NCI-H128 (cell line): Measurements from ENCODE around the gene SLC37A1.

Experiments used
- DNase-seq: peaks from one replicate; lab custom pipeline; 2025; ENCODE audit not compliant: unreplicated experiment; lab: John Stamatoyannopoulos, UW

Gene SLC37A1

DNA sequence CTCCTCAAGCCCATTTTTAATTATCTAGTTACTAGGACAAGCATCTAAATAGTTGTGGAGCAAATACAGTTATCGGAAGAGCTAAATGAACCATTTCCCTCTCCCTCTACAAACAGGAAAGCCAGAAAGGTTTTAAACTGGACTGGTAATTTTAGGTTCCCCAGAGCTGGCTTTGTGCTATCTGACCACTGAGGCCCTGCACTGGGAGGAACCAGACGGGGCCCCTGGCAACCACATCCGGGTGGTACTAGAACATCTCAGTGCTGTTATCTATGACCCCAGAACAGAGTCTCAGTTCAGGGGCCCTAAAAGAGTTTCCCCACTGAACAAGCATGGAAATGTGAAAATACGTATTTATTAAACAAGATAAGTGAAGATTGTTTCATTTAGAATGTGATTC, 9.9 kb upstream of the SLC37A1 start:
- no peak for DNase-seq

DNA sequence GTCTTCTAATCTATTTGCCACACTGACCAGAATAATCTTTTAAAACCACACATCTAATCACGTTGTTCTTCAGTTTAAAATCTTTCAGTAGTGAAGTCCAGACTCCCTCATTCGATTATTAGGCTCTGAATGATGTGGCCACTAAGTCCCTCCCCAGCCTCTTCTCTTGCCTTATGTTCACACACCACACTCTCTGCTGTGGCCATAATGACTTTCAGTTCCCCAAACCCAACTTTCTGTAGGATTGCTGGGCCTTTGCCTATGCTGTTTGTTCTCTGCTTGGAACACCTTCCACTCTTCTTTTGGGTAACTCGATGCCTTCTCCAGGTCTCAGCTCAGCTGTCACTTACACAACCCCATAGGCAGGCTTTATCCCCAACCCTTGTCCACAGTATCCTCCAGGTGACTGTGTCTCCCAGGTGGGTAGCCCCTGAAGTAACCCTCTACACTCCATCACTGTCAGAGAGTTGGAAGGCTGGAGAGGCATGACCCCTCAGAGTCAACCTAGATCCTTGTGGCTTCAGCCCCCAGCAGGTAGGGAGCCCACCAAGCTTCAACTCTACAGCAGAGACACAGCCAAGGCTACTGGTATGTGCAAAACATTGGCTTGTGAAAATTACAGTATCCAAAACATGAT, 8.4 kb upstream of the SLC37A1 start:
- DNase-seq, result no peak

DNA sequence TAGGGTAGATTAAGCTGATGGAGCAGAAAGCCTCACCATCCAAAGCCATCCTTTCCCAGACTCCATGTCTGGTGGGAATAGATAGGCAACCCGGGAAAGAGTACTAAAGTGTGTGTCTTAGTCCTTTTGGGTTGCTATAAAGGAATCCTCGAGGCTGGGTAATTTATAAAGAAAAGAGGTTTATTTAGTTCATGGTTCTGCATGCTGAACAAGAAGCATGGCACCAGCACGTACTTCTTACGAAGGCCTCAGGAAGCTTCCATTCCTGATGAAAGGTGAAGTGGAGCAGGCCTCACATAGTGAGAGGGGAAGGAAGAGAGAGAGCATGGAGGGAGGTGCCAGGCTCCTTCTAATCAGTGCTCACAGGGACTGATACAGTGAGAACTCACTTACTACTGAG, 6.2 kb upstream of the SLC37A1 start:
- no peak for DNase-seq

DNA sequence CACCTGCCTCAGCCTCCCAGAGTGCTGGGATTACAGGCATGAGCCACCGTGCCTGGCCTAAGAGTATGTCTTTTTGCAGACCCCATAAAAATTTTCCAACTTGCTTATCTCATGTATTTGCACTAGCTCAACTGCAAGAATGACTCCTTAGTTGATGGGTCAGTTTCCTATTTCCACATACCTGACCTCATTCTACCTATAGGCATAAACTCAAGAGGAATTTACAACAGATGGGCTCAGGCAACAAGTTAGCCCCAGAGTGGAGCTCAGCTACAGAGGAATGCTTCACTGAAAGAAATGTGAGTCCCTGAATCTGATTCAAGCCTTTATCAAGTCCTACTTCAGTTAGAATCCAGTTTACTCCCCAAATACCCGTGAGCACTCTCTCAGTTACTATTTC, 5.3 kb upstream of the SLC37A1 start:
- no peak for DNase-seq

DNA sequence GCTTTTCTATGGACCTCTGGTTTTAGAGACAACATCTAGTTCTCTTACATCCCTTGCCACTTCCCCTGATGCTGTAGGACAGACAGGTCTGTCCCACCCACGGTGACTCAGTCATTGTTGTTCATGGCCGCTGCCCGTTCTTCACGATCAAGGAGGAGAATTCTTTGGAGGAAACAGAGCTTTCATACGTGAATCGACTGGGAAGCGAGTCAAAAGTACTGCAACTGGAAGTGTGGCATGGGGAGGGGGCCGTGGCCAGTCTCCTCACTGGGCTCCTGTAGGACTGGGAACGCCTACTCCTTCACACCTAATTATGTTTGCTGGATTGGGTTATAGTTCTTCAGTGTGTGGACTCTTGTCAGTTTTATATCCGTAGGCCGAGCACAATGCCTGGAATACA, 4.4 kb upstream of the SLC37A1 start:
- DNase-seq, result no peak

DNA sequence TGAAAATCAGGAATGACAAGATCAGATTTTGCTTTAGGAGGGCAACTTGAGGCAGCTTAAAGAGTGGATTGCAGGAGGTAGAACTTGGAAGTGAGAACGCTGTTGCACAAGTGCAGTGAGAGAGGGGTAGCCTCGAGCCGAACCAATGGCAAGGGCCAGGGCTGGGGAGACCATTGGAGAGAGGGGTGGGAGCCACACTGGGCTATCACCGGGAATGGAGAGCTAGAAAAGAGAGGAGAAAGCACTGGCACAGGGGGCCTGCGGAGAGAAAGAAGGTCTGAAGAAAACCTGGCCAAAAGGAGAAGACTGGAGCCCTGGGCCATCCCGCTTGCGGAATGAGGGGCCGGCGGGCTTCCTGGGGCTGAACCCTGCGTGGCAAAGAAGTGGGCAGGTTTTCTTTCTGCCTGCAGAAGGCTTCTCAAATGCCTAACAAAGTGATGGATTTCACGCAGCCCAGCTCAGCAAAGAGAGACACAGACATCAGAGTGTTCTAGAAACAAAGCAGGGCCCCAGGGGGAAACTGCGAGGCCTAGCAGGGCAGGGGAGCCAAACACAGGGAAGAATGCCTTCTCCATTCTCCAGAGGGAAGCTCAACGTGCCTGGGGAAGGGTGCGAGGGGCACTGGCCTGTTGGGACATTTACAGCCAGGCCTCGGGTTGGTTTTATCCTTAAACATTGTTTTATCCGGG, 1.2 kb upstream of the SLC37A1 start:
- no peak for DNase-seq

DNA sequence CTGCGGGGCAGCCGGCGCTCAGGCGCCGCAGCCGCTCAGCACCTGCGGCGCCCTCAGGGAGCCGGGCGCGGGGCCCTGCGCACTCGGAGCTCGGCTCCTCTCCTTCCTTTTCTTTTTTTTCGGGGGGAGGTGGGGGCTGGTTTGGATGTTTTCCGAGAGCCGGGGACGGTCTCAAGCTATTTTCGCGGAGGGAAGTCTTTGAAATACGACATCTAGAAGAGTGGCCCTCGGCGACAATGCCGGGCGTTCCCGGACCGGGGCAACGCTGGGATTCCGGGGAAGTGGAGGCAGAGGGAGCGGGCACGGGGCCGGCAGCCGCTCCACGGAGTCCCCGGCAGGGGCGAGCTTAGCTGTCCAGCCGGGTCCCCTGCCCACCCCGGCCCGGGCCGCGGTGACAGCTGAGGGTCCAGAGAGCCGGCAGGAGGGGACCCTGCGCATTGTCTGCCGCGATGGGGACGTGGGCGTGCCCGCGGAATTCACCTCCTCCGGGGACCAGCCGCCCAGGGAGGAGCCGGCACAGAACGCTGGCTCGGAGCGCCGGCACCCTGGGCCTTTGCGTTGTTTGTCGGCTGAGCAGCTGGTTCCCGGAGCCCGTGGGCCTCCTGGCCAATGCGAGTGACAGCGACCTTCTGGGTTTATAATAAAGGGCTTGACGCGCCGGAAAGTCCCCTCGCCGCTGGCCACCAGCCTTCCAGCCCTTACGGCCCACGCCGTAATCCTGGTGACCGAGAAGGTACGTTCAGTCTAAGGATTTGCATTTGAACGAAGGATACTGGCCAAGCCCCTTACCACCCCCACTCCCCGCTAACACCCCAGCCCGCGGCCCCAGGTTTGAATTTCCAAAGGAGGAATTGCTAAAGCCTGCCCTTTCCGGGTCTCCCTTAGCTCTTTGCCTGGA, 582 bp downstream of the SLC37A1 start:
- no peak for DNase-seq

- DNase-seq, result no peak
Observed at GRCh38 chr21:42514883-42515228, 1.2 kb downstream of the SLC37A1 start.

DNA sequence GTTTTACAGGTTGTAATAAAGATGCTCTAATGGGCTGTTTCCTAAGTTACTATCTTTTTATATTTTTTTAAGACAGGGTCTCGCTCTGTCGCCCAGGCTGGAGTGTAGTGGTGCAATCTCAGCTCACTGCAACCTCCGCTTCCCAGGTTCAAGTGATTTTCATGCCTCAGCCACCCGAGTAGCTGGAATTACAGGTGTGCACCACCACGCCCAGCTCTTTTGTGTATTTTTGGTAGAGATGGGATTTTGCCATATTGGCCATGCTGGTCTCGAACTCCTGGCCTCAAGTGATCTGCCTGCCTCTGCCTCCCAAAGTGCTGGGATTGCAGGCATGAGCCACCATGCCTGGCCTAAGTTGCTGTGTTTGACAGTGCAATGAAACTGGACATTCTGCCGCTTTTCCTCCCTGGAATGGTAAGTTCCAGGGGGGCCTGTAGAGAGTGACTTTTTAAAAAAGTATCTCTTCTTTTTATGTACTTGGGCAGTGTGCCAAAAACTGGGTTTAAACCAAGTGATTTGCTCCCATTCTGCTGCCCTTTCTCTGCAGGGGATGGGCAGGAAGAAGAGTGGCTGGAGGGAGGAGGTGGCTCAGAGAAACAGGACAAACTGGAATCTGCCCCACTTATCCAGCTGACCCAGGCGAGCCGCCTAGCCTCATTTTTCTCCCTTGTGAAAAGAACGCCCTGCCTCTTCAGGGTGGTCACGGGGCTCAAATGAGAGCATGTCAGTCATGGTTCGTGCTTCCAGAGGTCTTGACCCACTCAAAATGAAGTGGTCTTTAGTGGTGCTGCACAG, 2.3 kb downstream of the SLC37A1 start:
- no peak for DNase-seq

- no peak for DNase-seq
Observed at GRCh38 chr21:42518215-42518614, 4.6 kb downstream of the SLC37A1 start.

DNA sequence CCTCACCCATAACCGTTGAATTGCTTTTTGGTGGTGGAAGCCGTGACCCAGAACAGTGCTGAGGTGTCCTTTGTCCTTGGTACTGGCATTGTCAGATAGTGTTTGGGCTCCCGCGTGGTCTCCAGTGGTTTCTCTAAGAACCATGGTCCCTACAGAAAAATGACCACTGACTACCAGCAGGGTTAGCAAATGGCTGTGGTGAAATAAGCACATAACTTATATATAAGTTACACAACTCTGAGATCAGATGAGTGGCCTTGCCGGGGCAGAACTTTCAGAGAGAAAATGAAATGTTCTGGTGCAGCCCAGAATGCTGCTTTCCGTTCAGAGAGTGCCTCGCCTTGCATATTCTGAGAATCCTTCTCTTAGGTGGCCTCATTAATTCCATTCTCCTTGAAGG, 5.0 kb downstream of the SLC37A1 start:
- no peak for DNase-seq

- no peak for DNase-seq
Observed at GRCh38 chr21:42520628-42521253, 7.1 kb downstream of the SLC37A1 start.

GRCh38 chr21:42521384-42521783, 7.7 kb downstream of the SLC37A1 start:
- DNase-seq, result no peak

DNA sequence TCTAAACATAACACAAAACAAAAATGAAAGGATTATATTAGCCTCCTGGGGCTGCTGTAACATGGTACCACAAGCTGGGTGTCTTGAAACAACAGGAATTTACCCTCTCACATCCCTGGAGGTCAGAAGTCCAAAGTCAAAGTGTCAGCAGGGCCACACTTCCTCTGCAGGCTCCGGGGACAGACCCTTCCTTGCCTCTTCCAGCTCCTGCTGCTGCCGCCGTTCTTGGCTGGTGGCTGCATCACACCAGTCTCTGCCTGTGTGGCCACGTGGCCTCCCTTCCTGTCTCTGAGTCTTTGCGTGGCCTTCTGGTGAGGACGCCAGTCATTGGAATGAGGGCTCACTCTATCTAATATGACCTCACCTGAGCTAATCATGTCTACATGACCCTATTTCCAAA, 8.2 kb downstream of the SLC37A1 start:
- no peak for DNase-seq

GRCh38 chr21:42522271-42522670, 8.6 kb downstream of the SLC37A1 start:
- DNase-seq, result no peak

DNA sequence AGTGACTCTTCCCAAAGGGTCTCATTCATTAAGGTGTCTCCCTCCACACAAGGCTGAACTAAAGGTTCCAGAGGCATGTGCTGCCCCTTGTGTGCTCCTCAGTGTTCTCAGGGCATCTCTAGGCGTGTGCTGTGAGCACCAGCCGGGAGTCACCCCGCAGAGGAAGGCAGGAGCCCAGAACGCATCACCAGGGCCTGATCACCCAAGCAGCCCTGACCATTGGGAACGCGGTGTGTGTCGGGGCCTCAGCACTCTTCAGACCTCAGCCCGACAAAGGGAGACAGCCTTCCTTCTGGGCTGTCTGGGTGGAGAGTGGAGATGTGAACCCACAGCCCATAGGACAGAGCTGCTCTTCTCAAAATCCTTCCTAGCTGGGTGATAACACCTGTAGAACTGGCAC, 9.1 kb downstream of the SLC37A1 start:
- no peak for DNase-seq

DNA sequence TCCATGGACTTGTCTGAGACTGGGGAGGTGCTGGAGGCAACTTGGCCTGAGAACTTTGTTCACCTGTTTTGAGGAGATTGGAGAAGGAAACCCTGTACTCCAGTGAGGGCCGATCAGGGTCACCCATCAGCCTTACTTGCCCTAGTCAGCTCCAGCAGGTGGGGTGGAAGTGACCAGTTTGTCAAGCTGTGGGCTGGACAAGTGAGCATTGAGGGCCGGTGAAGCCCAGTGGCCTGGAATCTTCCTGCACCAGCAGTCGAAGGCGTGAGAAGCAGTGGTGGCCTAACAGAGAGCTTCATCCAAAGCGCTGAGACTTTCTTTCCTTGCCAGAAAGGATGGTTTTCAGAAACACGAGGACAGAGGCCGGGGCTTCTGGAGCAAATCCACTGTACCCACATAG, 9.6 kb downstream of the SLC37A1 start:
- DNase-seq, result no peak

DNA sequence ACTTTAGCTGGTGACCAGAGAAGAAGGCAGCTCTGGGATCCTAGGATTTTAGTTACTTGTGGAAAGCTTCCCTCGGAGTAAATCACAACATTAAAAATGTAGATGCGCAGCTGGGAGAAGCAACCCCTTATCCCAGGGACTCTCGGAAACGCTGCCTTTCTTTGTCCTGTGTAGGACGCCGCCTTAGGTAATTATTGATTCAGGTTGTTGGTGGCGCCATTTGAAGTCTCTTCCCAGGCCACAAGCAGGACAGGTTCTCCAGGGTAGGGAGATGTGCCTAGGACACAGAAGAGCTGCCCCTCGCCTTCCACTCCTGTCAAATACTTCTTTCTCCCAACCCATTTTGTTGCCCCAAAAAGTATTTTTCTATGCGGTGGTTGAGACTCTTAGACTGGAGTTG, 10.3 kb downstream of the SLC37A1 start:
- DNase-seq, result no peak

DNA sequence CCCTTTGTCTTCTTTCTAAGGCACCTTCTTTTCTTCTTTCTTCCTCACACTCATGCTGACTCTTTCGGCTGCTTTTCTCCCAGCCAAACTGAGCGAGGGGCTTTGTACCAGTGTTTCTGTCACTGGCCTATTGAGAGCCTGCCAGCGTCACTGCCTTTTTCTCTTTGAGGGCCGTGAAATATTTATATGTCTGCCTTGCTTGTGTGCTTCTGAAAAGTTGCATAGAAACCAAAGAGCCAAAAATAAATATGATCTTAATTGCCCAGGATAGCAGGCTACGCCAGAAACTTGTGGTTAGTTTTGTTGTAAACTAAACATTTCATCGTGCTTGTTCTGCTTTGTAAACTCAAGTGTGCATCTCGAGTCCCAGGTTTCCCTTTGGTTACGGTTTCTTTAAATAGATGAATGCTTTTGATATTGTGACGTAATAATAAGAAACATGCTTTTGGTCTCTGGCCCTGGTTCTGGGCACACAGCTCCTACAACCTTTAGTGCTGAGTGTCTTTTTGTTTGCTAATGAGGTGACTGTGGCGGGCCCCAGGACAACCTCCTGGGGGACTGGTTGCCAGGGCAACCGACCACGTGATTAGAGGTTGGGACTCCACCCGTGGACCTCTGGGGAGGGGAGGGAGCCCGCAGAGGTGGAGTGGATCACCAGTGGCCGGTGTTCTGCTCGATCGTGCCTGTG, 10.8 kb downstream of the SLC37A1 start:
- DNase-seq, result peak; percentile 79

GRCh38 chr21:42525029-42525581, 11.5 kb downstream of the SLC37A1 start:
- DNase-seq, result no peak
